Measurements from ENCODE around the gene IKZF3. TPM values are rescaled to one million over a fixed set of nuclear protein-coding genes. Genes with fewer than 3 reads are reported as not detected.

Gene IKZF3
- total RNA-seq, 4 donors from 2014 or later: 0.98 to 1.9 (median 1.4) TPM

DNA sequence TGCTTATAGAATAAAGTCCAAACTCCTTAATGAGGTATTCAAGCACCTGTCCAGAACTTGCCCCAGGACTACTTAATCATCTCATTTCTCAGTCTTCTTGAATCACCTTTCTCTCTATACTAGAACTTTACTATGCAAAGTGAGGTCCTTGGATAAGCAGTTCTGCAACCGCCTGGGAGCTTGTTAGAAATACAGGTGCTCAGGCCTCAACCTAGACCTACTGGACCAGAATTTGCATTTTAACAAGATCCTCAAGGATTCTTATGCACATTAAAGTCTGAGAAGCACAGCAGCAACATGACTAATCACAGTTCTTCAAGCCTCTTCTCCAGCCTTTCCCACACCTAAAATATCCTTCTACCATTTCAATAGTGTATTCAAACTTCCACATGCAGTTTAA lies 64.7 kb downstream of the IKZF3 start:
- TF ChIP-seq CTCF (IDR thresholded peaks at IDR 0.05; ENCODE audit: low read depth): no peak

- TF ChIP-seq CTCF (IDR thresholded peaks at IDR 0.05; ENCODE audit: low read depth): no peak
Measured at GRCh38 chr17:39794249-39794970, 69.7 kb downstream of the IKZF3 start.

- no peak for TF ChIP-seq CTCF (IDR thresholded peaks at IDR 0.05; ENCODE audit: low read depth)
Measured at GRCh38 chr17:39793301-39793872, 70.7 kb downstream of the IKZF3 start.

GRCh38 chr17:39792526-39793221 lies 71.4 kb downstream of the IKZF3 start:
- TF ChIP-seq CTCF (IDR thresholded peaks at IDR 0.05; ENCODE audit: low read depth): no peak

DNA sequence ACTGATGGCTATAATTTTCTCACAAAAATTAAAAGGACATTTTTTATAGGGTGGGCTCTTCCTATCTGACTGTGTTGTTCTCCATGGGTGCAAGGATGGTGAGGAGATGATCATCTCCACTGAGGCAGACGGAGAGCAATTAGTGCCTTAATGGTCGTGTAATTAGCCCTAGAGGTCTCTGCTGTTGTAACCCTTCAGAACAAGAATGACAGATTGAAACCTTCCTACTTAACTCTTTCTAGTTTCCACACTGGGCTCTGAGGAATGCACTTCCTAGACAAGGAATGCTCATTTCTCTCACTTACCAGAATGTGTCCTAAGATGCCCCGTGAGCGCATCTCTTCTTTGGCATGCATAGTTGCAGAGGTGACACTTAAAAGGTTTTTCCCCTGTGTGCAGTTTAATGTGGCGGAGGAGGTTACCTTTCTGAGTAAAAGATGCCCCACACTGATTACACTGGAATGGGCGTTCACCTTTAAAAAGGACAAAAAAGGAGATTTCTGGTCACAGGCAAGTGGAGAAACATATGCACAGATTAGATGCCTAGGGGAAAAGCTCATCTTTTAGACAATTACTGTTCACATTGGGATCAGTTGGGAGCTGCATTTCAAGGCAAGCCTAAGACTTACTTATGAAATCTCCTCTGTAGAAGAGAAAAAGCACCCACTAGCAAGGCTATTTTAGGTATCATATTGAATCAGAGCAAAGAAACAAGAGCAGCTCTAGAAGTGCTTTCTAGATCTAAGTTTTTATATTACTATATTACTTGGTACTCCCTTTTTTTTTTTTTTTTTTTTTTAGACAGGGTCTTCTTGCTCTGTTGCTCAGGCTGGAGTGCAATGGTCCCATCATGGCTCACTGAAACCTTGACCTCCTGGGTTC lies 72.8 kb downstream of the IKZF3 start:
- no peak for TF ChIP-seq CTCF (IDR thresholded peaks at IDR 0.05; ENCODE audit: low read depth)

DNA sequence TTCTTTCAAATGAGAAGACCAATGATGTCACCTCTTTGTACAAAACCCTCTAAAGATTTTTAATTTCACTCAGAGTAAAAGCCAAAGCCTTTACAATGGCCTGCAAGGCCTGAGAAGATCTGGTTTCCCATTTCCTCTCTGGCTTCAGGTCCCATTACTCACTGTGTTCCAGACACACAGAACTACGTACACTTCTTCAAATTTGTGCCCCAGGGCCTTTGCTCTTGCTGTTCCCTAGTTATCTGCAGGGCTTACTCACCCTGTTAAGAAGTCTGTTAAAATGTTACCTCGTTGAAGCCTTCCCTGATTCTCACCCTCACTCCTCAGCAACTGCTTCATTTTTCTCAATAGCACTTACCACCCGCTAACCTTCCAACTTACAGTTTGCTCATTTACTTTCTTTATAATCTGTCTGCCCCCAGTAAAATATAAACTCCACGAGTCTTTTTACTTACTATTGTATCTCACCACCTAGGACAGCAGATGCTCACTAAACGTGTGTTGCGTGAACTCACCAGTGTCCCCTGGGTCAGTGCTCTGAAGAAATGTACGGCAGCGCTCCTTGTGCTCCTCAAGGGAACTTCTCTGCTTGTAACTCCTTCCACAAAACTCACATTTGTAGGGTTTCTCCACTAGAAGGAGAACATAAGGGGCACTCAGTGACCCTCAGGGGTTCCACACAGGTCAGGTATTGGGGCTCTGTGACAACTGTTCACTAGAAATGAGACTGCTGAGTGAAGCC lies 76.2 kb downstream of the IKZF3 start:
- no peak for TF ChIP-seq CTCF (IDR thresholded peaks at IDR 0.05; ENCODE audit: low read depth)
